OCI-LY1 (cell line): ENCODE measurements around the gene GUCA1A.

ENCODE experiments used
- CTCF ChIP-seq: fragments of 200-600 bp; sonication (generic), shearing (Covaris generic); IDR thresholded peaks from 2 replicates; pipeline ENCODE4 v1.5.1; 2017; ENCODE audit warnings: mild to moderate bottlenecking, antibody characterized with exemption, low read length, moderate library complexity, mixed read lengths
- EZH2 ChIP-seq: fragments of 200-600 bp; sonication (generic), shearing (Covaris generic); IDR thresholded peaks from 2 replicates; pipeline ENCODE4 v1.8.0; 2017; ENCODE audit warnings: borderline replicate concordance, mixed run types, mild to moderate bottlenecking, antibody characterized with exemption, low read length, moderate library complexity, mixed read lengths

GRCh38 chr6:42197555-42198362 lies 24.6 kb downstream of the GUCA1A start:
- TF ChIP-seq CTCF (no peak), EZH2 (no peak)
